WERI-Rb-1 (cell line): ENCODE measurements around the gene UBR4.
"Not testable (repeated sequence)": the region's sequence is repeated elsewhere in the genome, so short reads cannot be mapped to it uniquely, and the experiment has no call there.

Source experiments
- DNase-seq: peaks from one replicate; pipeline ENCODE4 v3.0.0-alpha.2; 2020
- H3K27ac ChIP-seq: fragments of 250-450 bp; sonication (Bioruptor Pico); 2 replicates; pipeline ENCODE4 v1.5.1; 2020; ENCODE audit warnings: mild to moderate bottlenecking, moderate library complexity
- H3K27me3 ChIP-seq: fragments of 250-450 bp; sonication (Bioruptor Pico); 2 replicates; pipeline ENCODE4 v1.5.1; 2021; ENCODE audit warnings: mild to moderate bottlenecking, low read depth, moderate library complexity; ENCODE audit not compliant: insufficient read depth, severe bottlenecking
- H3K36me3 ChIP-seq: fragments of 250-450 bp; sonication (Bioruptor Pico); 2 replicates; pipeline ENCODE4 v1.5.1; 2020; ENCODE audit warnings: mild to moderate bottlenecking, moderate library complexity
- H3K4me3 ChIP-seq: 2 replicates; pipeline ENCODE4 v1.5.1; 2011; ENCODE audit warnings: low read depth, mild to moderate bottlenecking, control low read depth, low read length
- H3K9me3 ChIP-seq: fragments of 250-450 bp; sonication (Bioruptor Pico); 2 replicates; pipeline ENCODE4 v1.5.1; 2021; ENCODE audit warnings: mild to moderate bottlenecking, moderate library complexity; ENCODE audit not compliant: severe bottlenecking
- CTCF ChIP-seq: IDR thresholded peaks from 2 replicates; pipeline ENCODE4 v1.5.1; 2011; ENCODE audit warnings: low read depth, mild to moderate bottlenecking, control low read depth, inconsistent platforms, low read length

Gene UBR4

GRCh38 chr1:19220991-19221390 is 10.9 kb upstream of the UBR4 start:
- Histone ChIP-seq H3K4me3 (no peak overlapping the region), H3K9me3 (no peaks in the 10 kb centered on the region), H3K27ac (no peak overlapping the region), H3K36me3 (peaks cover 89% of the 10 kb centered on the region), H3K27me3 (no peaks in the 10 kb centered on the region)
- DNase-seq, result no peak
- TF ChIP-seq CTCF, result no peak

- Histone ChIP-seq H3K36me3 (peaks cover 88% of the 10 kb centered on the region), H3K27me3 (no peaks in the 10 kb centered on the region), H3K4me3 (no peak overlapping the region), H3K27ac (no peak overlapping the region), H3K9me3 (no peaks in the 10 kb centered on the region)
- no peak for DNase-seq
- TF ChIP-seq CTCF, result no peak
Observed at GRCh38 chr1:19220080-19220846, 10.2 kb upstream of the UBR4 start.

GRCh38 chr1:19219451-19219850 is 9.4 kb upstream of the UBR4 start:
- Histone ChIP-seq H3K27ac (no peak overlapping the region), H3K27me3 (no peaks in the 10 kb centered on the region), H3K36me3 (peaks cover 82% of the 10 kb centered on the region), H3K4me3 (no peak overlapping the region), H3K9me3 (no peaks in the 10 kb centered on the region)
- DNase-seq, result no peak
- no peak for TF ChIP-seq CTCF

GRCh38 chr1:19216585-19216984 is 6.5 kb upstream of the UBR4 start:
- H3K27me3 ChIP-seq, result not testable (repeated sequence)

GRCh38 chr1:19213580-19213979 is 3.5 kb upstream of the UBR4 start:
- TF ChIP-seq CTCF, result no peak
- Histone ChIP-seq H3K27me3 (no peaks in the 10 kb centered on the region), H3K27ac (no peak overlapping the region), H3K36me3 (peaks cover 32% of the 10 kb centered on the region), H3K4me3 (no peak overlapping the region), H3K9me3 (no peaks in the 10 kb centered on the region)
- no peak for DNase-seq

More at GRCh38 chr1:19216585-19216984, 6.5 kb upstream of the UBR4 start:
- not testable (repeated sequence) for H3K9me3 ChIP-seq, H3K4me3 ChIP-seq, DNase-seq, H3K27ac ChIP-seq
- peaks cover 58% of the 10 kb centered on the region for H3K36me3 ChIP-seq

- no peaks in the 10 kb centered on the region for H3K9me3 ChIP-seq
- no peaks in the 10 kb centered on the region for H3K27me3 ChIP-seq
- no peak overlapping the region for H3K27ac ChIP-seq
- TF ChIP-seq CTCF, result no peak
- DNase-seq, result no peak
- peaks cover 22% of the 10 kb centered on the region for H3K36me3 ChIP-seq
- H3K4me3 ChIP-seq, result no peak overlapping the region
Observed at GRCh38 chr1:19212167-19212566, 2.1 kb upstream of the UBR4 start.
